HG03342 (cell line): Measurements from ENCODE around the gene CORT.
"Not testable (repeated sequence)": the region's sequence is repeated elsewhere in the genome, so short reads cannot be mapped to it uniquely, and the experiment has no call there.

ENCODE experiments used
- ATAC-seq: cut with Tn5 transposase; IDR thresholded peaks from one replicate; pipeline ENCODE4 v1.9.1; 2021; ENCODE audit warnings: mild to moderate bottlenecking, moderate library complexity; ENCODE audit not compliant: unreplicated experiment

The CORT gene

DNA sequence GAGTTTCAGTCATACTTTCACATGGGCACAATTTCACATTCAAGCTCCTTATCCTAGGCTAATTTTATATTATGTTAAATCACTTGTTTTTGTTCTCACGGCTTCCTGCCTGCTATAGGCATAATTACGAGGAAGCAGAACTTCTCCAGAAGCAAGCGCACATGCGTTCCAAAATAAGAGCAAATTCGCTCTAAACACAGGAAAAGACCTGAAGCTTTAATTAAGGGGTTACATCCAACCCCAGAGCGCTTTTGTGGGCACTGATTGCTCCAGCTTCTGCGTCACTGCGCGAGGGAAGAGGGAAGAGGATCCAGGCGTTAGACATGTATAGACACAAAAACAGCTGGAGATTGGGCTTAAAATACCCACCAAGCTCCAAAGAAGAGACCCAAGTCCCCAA lies at the start of gene CORT:
Gene CORT, plus strand, starts transcription at position 281 of the 400 bp plus-strand sequence. CDS start 193 bp downstream, outside the sequence.
- no peak for ATAC-seq

DNA sequence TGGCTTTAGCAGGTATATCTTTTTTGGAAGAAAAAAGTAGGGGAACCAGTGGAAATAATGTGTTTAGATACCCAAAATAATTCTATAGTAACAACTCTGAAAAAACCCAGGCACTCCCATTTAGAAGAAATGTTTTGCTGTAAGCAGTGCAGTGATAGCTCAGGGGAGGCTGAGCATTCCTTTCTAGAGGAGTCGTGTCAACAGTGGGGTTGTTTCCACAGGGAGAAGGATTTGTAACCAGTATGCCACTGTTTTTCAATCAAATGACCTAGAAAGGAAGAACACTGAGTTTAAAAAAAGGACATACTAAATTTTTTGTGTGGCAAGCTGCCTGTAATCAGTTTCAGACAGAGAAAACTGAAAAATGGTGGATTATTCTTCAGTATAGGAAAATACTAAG lies 48.5 kb upstream of the CORT start:
- no peak for ATAC-seq

DNA sequence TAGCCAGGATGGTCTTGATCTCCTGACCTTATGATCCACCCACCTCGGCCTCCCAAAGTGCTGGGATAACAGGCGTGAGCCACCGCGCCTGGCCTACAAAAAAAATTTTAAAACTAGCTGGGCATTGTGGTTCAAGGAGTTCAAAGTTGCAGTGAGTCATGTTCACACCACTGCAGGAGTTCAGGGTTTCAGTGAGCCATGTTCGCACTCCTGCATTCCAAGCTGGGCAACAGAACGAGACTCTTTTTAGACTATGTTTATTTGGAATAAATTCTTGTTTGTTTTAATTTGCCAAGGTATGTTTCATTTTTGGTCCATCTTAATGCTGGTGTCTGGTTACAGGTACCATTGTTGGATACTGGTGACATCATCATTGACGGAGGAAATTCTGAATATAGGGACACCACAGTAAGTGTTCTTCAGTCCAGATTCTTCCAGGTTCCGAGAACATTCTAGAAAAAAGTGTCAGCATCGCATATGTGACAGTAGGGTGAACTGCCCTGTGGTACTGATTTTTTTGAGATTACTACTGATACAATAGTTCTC lies 47.0 kb upstream of the CORT start:
- ATAC-seq, result no peak

- ATAC-seq, result no peak
Observed at GRCh38 chr1:10407201-10407600, 42.6 kb upstream of the CORT start.

GRCh38 chr1:10415211-10415930 lies 34.5 kb upstream of the CORT start:
- ATAC-seq, result no peak

- not testable (repeated sequence) for ATAC-seq
Observed at GRCh38 chr1:10415967-10416366, 33.9 kb upstream of the CORT start.

DNA sequence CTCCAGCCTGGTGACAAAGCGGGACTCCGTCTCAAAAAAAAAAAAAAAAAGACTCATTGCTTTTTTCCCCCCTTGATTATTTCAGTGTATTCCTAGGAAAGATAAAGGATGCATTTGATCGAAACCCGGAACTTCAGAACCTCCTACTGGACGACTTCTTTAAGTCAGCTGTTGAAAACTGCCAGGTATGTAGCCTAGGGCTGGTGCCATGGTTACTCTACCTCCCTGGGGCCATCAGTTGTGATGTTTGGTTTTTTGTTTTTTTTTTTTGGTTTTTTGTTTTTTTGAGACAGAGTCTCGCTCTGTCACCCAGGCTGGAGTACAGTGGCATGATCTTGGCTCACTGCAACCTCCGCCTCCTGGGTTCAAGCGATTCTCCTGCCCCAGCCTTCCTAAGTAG lies 31.1 kb upstream of the CORT start:
- ATAC-seq, result not testable (repeated sequence)

GRCh38 chr1:10419351-10419750 lies 30.5 kb upstream of the CORT start:
- ATAC-seq, result no peak

DNA sequence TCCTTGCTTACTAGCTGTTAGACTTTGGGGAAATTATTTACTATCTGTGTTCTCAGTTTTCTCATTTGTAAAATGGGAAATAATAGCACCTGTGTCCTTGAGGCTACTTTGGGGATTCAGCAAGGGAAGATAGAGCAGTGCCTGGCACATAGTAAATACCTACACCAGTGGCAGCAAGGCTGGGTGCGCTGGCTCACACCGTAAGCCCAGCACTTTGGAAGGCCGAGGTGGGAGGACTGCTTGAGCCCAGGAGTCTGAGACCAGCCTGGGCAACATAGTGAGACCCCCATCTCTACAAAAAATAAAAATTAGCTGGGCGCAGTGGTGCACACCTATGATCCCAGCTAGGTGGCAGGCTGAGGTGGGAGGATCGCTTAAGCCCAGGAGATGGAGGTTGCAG lies 28.2 kb upstream of the CORT start:
- ATAC-seq, result no peak

DNA sequence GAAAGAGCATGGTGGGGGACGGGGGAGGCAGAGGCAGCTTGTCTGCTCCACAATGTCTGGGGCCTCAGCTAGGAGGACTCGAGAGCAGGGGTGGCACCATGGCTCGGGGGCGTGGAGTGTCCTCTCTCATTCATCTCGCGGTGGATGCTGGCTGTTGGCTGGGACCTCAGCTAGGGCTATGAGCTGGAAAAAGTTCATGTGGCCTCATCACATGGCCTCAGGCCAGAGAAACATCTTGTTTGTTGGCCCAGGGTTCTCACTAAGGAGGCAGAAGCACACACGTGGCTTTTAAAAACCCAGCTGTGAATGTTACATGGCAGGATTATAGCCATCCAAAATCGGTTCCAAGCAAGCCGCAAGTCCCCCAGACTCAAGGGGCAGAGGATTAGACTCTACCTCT lies 25.8 kb upstream of the CORT start:
- no peak for ATAC-seq

GRCh38 chr1:10424651-10425050 lies 25.2 kb upstream of the CORT start:
- no peak for ATAC-seq

- not testable (repeated sequence) for ATAC-seq
Observed at GRCh38 chr1:10425826-10426534, 23.9 kb upstream of the CORT start.

DNA sequence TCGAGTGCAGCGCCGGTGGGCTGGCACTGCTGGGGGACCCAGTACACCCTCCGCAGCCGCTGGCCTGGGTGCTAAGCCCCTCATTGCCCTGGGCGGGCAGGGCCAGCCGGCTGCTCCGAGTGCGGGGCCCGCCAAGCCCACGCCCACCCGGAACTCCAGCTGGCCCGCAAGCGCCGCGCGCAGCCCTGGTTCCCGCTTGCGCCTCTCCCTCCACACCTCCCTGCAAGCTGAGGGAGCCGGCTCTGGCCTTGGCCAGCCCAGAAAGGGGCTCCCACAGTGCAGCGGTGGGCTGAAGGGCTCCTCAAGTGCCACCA lies 23.3 kb upstream of the CORT start:
- ATAC-seq, result not testable (repeated sequence)

DNA sequence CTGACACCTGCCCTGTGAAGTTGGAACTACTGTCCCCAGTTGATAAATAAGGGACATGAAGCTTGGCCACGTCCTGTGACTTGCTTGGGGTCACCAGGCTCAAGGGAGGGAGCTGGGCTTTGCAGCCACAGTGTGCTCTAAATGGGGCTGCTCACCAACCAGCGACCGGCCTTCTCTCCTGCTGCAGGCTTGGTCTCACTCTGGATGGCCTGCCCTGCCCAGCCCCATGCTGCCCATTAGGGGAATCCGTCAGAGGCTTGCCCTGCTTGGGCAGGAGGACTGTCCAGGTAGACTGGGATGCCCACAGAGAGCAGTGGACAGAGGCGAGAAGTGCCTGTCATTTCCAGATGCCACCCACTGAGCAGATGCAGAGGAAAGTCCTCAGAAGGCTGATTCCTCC lies 20.8 kb upstream of the CORT start:
- ATAC-seq, result no peak

DNA sequence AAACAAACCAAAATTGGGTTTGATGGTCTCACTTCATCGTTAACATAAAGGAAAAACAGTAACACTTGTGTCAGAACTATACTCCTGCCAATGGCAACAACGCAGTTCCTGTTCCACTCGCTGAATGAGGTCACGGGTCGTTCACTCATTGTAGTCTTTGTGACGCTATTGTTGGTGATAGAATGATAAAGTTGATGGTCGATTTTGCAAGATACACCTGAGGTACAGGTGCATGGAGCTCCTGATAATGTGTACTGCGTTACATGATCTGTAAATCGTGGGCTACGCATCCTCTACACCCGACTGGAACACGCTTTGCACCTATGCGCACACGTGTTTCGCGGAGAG lies 20.0 kb upstream of the CORT start:
- ATAC-seq, result peak; percentile 10

- peak; percentile 72 for ATAC-seq
Observed at GRCh38 chr1:10430216-10431069, 19.4 kb upstream of the CORT start, which contains the start of gene CENPS. CENPS (plus strand) TSS chr1:10430433; CDS start chr1:10430518, 85 bp downstream.

DNA sequence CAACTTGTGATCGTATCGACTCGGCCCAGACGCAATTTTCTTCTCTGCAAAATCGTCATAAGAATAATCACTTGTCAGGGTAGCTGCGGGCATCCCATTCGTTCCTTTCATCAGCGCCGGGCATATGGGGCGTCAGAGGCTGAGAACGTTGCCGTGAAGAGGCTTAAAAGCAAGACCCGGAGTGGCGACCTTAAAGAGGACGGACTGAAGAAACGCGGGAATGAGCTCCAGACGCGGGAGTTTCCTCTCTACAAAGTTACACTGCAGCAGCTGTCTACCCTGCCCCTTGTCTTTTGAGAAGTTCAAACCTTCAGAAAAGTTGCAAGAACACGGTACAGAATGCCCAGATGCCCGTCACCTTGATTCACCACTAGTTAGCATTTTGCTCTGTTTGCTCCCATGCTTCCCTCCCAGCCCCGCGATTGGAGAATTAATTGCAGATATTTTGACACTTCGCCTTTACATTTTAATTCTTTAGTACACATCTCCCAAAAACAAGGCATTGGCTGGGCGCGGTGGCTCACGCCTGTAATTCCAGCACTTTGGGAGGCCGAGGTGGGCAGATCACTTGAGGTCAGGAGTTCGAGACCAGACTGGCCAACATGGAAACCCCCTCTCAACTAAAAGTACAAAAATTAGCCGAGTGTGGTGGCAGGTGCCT lies 18.6 kb upstream of the CORT start:
- no peak for ATAC-seq

GRCh38 chr1:10432910-10433700 lies 16.7 kb upstream of the CORT start:
- ATAC-seq, result no peak

DNA sequence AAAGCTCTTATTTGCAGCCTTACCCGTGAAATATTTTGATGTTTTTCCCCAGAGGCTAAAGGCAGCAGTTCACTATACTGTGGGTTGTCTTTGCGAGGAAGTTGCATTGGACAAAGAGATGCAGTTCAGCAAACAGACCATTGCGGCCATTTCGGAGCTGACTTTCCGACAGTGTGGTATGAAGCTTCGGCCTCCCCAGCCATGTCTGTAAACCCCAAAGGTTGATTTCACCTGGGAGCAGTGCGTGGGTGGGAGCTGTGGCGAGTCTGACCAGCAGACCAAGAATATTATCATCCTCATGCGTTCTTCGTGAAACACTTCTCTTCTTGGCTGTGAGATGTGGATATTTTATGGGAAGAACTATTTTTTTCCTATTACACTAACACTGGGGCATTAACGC lies 16.0 kb upstream of the CORT start:
- ATAC-seq, result no peak

DNA sequence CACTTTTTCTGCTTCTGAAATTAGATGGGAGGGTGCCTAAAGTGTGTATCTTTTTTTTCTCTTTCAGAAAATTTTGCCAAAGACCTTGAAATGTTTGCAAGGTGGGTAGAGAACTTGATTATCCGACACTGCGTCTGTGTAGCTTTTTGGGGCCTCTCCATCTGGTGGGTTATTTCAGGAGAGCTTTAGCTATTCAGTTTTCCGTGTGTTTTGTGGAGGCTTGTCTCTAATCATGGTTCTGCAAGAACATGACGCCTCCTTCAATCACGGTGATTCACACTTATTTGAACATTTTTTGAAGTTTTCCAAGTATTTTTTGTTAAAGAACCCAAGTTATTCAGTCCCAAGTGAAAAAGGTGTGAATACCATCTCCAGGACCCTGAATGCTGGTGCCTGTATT lies 15.2 kb upstream of the CORT start:
- ATAC-seq, result no peak
